GM23338 (cell line): Measurements from ENCODE around the gene HIVEP1. TPM values are rescaled to one million over a fixed set of nuclear protein-coding genes. Genes with fewer than 3 reads are reported as not detected.

Experiments
- ATAC-seq: fragments of 200-7000 bp; cut with Tn5 transposase; 3 replicates; pipeline ENCODE4 v1.9.1; 2020
- DNase-seq: peaks from one replicate; pipeline ENCODE4 v3.0.0-alpha.2; 2015; ENCODE audit warnings: low spot score
- H2AFZ ChIP-seq: fragments of 200-600 bp; sonication (generic); 2 replicates; pipeline ENCODE4 v1.8.0; 2016; ENCODE audit warnings: antibody characterized with exemption, mild to moderate bottlenecking, moderate library complexity
- H3F3A ChIP-seq: fragments of 200-600 bp; sonication (generic); replicated peaks from 2 replicates; pipeline ENCODE4 v1.8.0; 2017; ENCODE audit warnings: antibody characterized with exemption, mixed run types, low read depth
- H3K27ac ChIP-seq: fragments of 200-600 bp; sonication (generic); 2 replicates; pipeline ENCODE4 v1.6.1; 2016; ENCODE audit warnings: low read depth
- H3K27me3 ChIP-seq: fragments of 200-600 bp; sonication (generic); 2 replicates; pipeline ENCODE4 v1.8.0; 2016; ENCODE audit warnings: mild to moderate bottlenecking, mixed run types, moderate library complexity; ENCODE audit not compliant: insufficient read depth
- H3K36me3 ChIP-seq: fragments of 200-600 bp; sonication (generic); 2 replicates; pipeline ENCODE4 v1.8.0; 2016; ENCODE audit warnings: mild to moderate bottlenecking; ENCODE audit not compliant: insufficient read depth
- H3K4me1 ChIP-seq: fragments of 200-600 bp; sonication (generic); 2 replicates; pipeline ENCODE4 v1.8.0; 2016; ENCODE audit warnings: mild to moderate bottlenecking, moderate library complexity; ENCODE audit not compliant: insufficient read depth
- H3K4me2 ChIP-seq: fragments of 200-600 bp; sonication (generic); 2 replicates; pipeline ENCODE4 v1.7.1; 2017; ENCODE audit warnings: mixed run types
- H3K4me3 ChIP-seq: fragments of 200-600 bp; sonication (generic); 2 replicates; pipeline ENCODE4 v1.6.1; 2016; ENCODE audit warnings: mixed run types
- H3K79me2 ChIP-seq: fragments of 200-600 bp; sonication (generic); replicated peaks from 2 replicates; pipeline ENCODE4 v1.8.0; 2017; ENCODE audit warnings: mild to moderate bottlenecking; ENCODE audit not compliant: insufficient read depth
- H3K9me2 ChIP-seq: fragments of 200-600 bp; sonication (generic); 2 replicates; pipeline ENCODE4 v1.8.0; 2017; ENCODE audit not compliant: insufficient read depth
- H4K20me1 ChIP-seq: fragments of 200-600 bp; sonication (generic); replicated peaks from 2 replicates; pipeline ENCODE4 v1.8.0; 2017; ENCODE audit warnings: mild to moderate bottlenecking; ENCODE audit not compliant: insufficient read depth
- H3K27ac Mint-ChIP-seq: 2 replicates; pipeline ENCODE4 v1.8.0; 2020; ENCODE audit warnings: inconsistent platforms, mild to moderate bottlenecking, moderate library complexity, mixed read lengths
- H3K27me3 Mint-ChIP-seq: 3 replicates; pipeline ENCODE4 v1.8.0; 2022; ENCODE audit warnings: low read depth, mild to moderate bottlenecking, moderate library complexity, mixed read lengths, inconsistent platforms; ENCODE audit not compliant: insufficient read depth, poor library complexity
- H3K36me3 Mint-ChIP-seq: 3 replicates; pipeline ENCODE4 v1.8.0; 2021; ENCODE audit warnings: low read depth, mild to moderate bottlenecking, inconsistent platforms, moderate library complexity, mixed read lengths
- H3K4me1 Mint-ChIP-seq: 3 replicates; pipeline ENCODE4 v1.8.0; 2020; ENCODE audit warnings: mild to moderate bottlenecking, inconsistent platforms, mixed read lengths
- H3K4me3 Mint-ChIP-seq: 3 replicates; pipeline ENCODE4 v1.8.0; 2021; ENCODE audit warnings: moderate library complexity, mild to moderate bottlenecking, inconsistent platforms, mixed read lengths
- H3K9me3 Mint-ChIP-seq: 3 replicates; pipeline ENCODE4 v1.8.0; 2020; ENCODE audit warnings: moderate library complexity, mild to moderate bottlenecking, inconsistent platforms, mixed read lengths
- CREB1 ChIP-seq: fragments of 250-450 bp; sonication (Bioruptor Pico); IDR thresholded peaks from 2 replicates; pipeline ENCODE4 v1.5.0; 2020; ENCODE audit warnings: low read depth, mild to moderate bottlenecking, moderate library complexity
- CTCF ChIP-seq, 2 experiments: fragments of 200-600 bp in 1 of 2; sonication (generic) in 1 of 2; conservative IDR thresholded peaks; 2 replicates each; pipeline versions ENCODE4 v1.5.1 to v1.6.1; 2016 to 2017; ENCODE audit warnings: antibody characterized with exemption in 2 of 2, low read depth in 2 of 2, mild to moderate bottlenecking in 2 of 2, moderate library complexity in 1 of 2
- NANOG ChIP-seq: IDR thresholded peaks from 2 replicates; pipeline ENCODE4 v1.6.1; 2016; ENCODE audit warnings: antibody characterized with exemption, borderline replicate concordance
- STAT1 ChIP-seq: IDR thresholded peaks from one replicate; pipeline ENCODE4 v1.6.1; 2016; ENCODE audit warnings: antibody characterized with exemption; ENCODE audit not compliant: unreplicated experiment
- ZNF331 ChIP-seq: fragments of 250-450 bp; sonication (Bioruptor Pico); IDR thresholded peaks from 2 replicates; pipeline ENCODE4 v1.5.0; 2020; ENCODE audit warnings: low read depth, mild to moderate bottlenecking, moderate library complexity
- ZNF462 ChIP-seq: fragments of 250-450 bp; sonication (Bioruptor Pico); IDR thresholded peaks from 2 replicates; pipeline ENCODE4 v1.5.0; 2020; ENCODE audit warnings: mild to moderate bottlenecking, moderate library complexity
- polyA plus RNA-seq: library from polyadenylated mRNA; unstranded; fragments of >200 nt; fragmentation: Nextera tagmentation; extraction: Ambion mirVana; gene quantifications from 2 replicates; pipeline ENCODE4 v1.2.1, GENCODE V29; 2016
- total RNA-seq: library from RNA; depleted of rRNA; stranded (reverse); fragments of >200 nt; shearing (Covaris generic); gene quantifications from 2 replicates; pipeline ENCODE4 v1.2.3, GENCODE V29; 2014

The HIVEP1 gene
- total and polyA plus RNA-seq, 2 experiments from 2014 or later, result 10.1 to 21.7 TPM

GRCh38 chr6:12185081-12185673 lies 173.1 kb downstream of the HIVEP1 start (continued):
- TF ChIP-seq ZNF462 (CRISPR knock-in tag), result no peak

GRCh38 chr6:12186528-12186927 lies 174.4 kb downstream of the HIVEP1 start:
- H4K20me1 ChIP-seq, result no peaks in the 10 kb centered on the region
- Mint-ChIP-seq H3K27me3 (no peaks in the 10 kb centered on the region), H3K36me3 (no peaks in the 10 kb centered on the region), H3K9me3 (no peaks in the 10 kb centered on the region), H3K27ac (no peak overlapping the region), H3K4me1 (peaks cover 6% of the 10 kb centered on the region; the same call in 1 of the 3 replicates), H3K4me3 (no peak overlapping the region)
- H3K27ac ChIP-seq, result no peak overlapping the region
- no peak overlapping the region for H3K4me3 ChIP-seq
- H3K4me1 ChIP-seq, result no peaks in the 10 kb centered on the region
- DNase-seq, result no peak
- H3K9me2 ChIP-seq, result no peaks in the 10 kb centered on the region
- no peaks in the 10 kb centered on the region for H3K36me3 ChIP-seq
- no peaks in the 10 kb centered on the region for H3K79me2 ChIP-seq
- H2AFZ ChIP-seq, result no peak overlapping the region
- ATAC-seq, result no peak
- H3K27me3 ChIP-seq, result no peaks in the 10 kb centered on the region
- H3K4me2 ChIP-seq, result no peak overlapping the region
- no peaks in the 10 kb centered on the region for H3F3A ChIP-seq
- TF ChIP-seq NANOG, result no peak
- TF ChIP-seq ZNF462 (CRISPR knock-in tag), result no peak
- TF ChIP-seq CTCF (conservative IDR thresholded peaks at IDR 0.05; ENCODE audit: low read depth in 2 of 2), result no peak
- TF ChIP-seq ZNF331 (CRISPR knock-in tag), result no peak
- no peak for TF ChIP-seq STAT1
- TF ChIP-seq CREB1 (CRISPR knock-in tag), result no peak
